Gastrocnemius medialis (tissue), 4 donors: Measurements from ENCODE around the gene CAMTA1.

Source experiments
- CTCF ChIP-seq, 5 experiments: fragments of 450-650 bp in 3 of 5; fragments of 200-600 bp in 2 of 5; sonication (generic) in 2 of 5; IDR thresholded peaks in 4 of 5; conservative IDR thresholded peaks in 1 of 5; 1 replicate in 4 of 5; 2 replicates in 1 of 5; pipeline ENCODE4 v1.5.1; 2016 to 2019; ENCODE audit warnings: antibody characterized with exemption in 5 of 5, mild to moderate bottlenecking in 3 of 5, moderate library complexity in 3 of 5
- POLR2A ChIP-seq, 2 donors: fragments of 450-650 bp; IDR thresholded peaks; one replicate each; pipeline ENCODE4 v1.6.1; 2017; ENCODE audit warnings: antibody characterized with exemption in 2 of 2, mild to moderate bottlenecking in 2 of 2, moderate library complexity in 2 of 2

DNA sequence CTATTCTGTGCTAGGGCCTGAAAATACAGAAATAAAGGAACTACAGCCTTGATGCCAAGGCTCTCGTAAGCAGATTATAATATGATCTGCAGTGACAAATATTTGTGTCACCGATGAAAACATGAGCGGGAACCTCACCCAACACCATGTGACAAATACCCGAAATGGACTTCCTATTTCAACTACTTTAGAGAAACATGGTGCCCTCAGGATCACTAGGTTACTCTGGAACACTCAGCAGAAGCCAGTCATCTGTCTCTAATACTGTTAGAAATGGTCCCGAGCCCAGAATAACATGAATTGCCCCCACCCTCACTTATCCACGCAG is 985.4 kb downstream of the CAMTA1 start:
- TF ChIP-seq CTCF (IDR thresholded peaks at IDR 0.05 in 4 of 5, conservative IDR thresholded peaks at IDR 0.05 in 1 of 5) = no peak
- no peak for TF ChIP-seq POLR2A (IDR thresholded peaks at IDR 0.05)
